ENCODE data around the gene TESPA1. TPM values are rescaled to one million over a fixed set of nuclear protein-coding genes. Genes with fewer than 3 reads are reported as not detected.

The TESPA1 gene
- total and polyA plus RNA-seq, 2 of the 8 experiments (the other 6 are each of a cell fraction or from before 2014, with no cell fraction given) = not detected

DNA sequence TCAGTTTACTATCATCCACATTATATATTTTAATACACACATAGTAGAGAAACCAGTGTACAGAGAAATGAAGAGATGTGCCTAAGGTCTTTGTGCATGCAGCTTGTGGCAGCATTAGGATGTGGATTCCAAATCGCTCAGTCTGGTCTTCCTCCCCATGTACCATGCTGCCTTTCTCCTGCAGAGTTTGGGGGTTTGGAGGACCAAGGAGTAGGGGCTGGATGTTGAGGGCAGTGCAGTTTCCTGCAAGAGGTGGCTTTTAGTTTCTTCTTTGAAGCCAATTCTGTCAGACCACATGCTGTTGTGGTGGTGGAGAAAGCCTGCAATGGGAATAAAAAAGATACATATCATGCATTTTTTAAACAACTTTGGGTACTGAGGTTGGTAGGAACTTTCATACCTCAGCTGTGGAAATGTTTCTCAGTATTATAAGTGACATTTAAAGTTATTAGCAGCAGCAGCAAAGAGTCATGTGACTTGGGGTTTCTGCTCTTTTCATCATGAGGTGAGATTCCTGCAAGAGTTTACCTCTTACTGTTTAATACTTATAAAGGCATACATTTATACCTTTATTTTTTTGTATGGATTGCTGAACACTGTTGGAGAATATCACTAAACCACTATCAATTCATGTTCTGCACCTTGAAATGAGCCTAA, 34.4 kb downstream of the TESPA1 start (continued):
- no peak for TF ChIP-seq KDM5A (IDR thresholded peaks at IDR 0.05; ENCODE audit: low read length)
- TF ChIP-seq POLR2AphosphoS5 (IDR thresholded peaks at IDR 0.05; ENCODE audit: low read depth, low read length) = no peak
